SK-N-MC (cell line): ENCODE results near the gene DSCAM.

Source experiments
- EZH2 ChIP-seq: fragments of 200-600 bp; sonication (generic); IDR thresholded peaks from one replicate; pipeline ENCODE4 v1.6.1; 2017; ENCODE audit warnings: antibody characterized with exemption
- FOXP2 ChIP-seq: optimal IDR thresholded peaks from 2 replicates; pipeline ENCODE3; 2011; ENCODE audit warnings: mild to moderate bottlenecking, moderate library complexity; ENCODE audit not compliant: insufficient read depth; ENCODE audit errors: extremely low read length, control extremely low read depth
- POLR2AphosphoS5 ChIP-seq: IDR thresholded peaks from 2 replicates; pipeline ENCODE4 v1.6.1; 2012; ENCODE audit warnings: mild to moderate bottlenecking, low read depth, low read length, borderline replicate concordance

DNA sequence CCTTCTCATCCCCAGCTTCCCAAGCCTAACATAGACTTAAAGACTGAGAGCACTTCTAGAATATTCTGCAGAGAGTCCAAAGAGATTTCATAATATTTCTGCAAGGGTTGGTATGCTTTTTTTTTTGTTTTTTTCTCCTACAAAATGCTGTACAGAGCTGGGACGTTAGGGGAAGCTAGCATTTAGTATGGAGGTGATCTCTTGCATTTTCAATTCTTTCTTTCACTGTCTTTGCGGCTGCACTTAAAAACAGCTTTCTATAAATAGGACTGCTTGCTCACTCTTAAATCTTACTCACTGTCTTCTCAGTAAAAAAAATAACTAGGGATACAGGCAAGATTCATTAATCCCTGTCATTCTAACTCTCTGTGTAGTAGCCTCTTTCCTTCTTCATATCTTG, 7.4 kb downstream of the DSCAM start:
- TF ChIP-seq POLR2AphosphoS5, result no peak
- TF ChIP-seq EZH2, result no peak
- no peak for TF ChIP-seq FOXP2
